AG04449 (cell line): ENCODE results near the gene DIO3.

Source experiments
- CTCF ChIA-PET: fragments of 350-600 bp; formaldehyde crosslinking; extraction: SDS; loops from one replicate; lab custom pipeline; 2021; ENCODE audit warnings: antibody characterized with exemption; lab: Yijun Ruan, JAX
- POLR2A ChIA-PET: fragments of 400-600, 350-600 bp; formaldehyde crosslinking; extraction: SDS; loops from one replicate; lab custom pipeline; 2020; ENCODE audit warnings: antibody characterized with exemption, inconsistent platforms; lab: Yijun Ruan, JAX
- DNase-seq: peaks from one replicate; pipeline ENCODE4 v3.0.0-alpha.2; 2010; ENCODE audit warnings: low read depth, low spot score
- H3K4me3 ChIP-seq: 2 replicates; pipeline ENCODE4 v1.5.1; 2011; ENCODE audit warnings: low read depth, mild to moderate bottlenecking, control low read depth, low read length
- TF ChIP-seq, protein P1 (sequence below): IDR thresholded peaks from one replicate; pipeline ENCODE4 v1.5.1; 2011; ENCODE audit warnings: mild to moderate bottlenecking, moderate library complexity, low read length, control low read depth, inconsistent platforms; ENCODE audit not compliant: insufficient read depth; ENCODE audit errors: missing control alignments

The DIO3 gene

GRCh38 chr14:101604228-101604934 lies 43.1 kb downstream of the DIO3 start:
- ChIA-PET POLR2A (no interaction called here), CTCF (no interaction called here)
- TF ChIP-seq, protein P1, sequence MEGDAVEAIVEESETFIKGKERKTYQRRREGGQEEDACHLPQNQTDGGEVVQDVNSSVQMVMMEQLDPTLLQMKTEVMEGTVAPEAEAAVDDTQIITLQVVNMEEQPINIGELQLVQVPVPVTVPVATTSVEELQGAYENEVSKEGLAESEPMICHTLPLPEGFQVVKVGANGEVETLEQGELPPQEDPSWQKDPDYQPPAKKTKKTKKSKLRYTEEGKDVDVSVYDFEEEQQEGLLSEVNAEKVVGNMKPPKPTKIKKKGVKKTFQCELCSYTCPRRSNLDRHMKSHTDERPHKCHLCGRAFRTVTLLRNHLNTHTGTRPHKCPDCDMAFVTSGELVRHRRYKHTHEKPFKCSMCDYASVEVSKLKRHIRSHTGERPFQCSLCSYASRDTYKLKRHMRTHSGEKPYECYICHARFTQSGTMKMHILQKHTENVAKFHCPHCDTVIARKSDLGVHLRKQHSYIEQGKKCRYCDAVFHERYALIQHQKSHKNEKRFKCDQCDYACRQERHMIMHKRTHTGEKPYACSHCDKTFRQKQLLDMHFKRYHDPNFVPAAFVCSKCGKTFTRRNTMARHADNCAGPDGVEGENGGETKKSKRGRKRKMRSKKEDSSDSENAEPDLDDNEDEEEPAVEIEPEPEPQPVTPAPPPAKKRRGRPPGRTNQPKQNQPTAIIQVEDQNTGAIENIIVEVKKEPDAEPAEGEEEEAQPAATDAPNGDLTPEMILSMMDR = no peak
- no peak for DNase-seq
- H3K4me3 ChIP-seq = no peak overlapping the region

- no peak overlapping the region for H3K4me3 ChIP-seq
- TF ChIP-seq, protein P1 = no peak
- CTCF ChIA-PET = no interaction called here
- DNase-seq = no peak
- POLR2A ChIA-PET = no interaction called here
Observed at GRCh38 chr14:101604935-101605780, 43.9 kb downstream of the DIO3 start.

DNA sequence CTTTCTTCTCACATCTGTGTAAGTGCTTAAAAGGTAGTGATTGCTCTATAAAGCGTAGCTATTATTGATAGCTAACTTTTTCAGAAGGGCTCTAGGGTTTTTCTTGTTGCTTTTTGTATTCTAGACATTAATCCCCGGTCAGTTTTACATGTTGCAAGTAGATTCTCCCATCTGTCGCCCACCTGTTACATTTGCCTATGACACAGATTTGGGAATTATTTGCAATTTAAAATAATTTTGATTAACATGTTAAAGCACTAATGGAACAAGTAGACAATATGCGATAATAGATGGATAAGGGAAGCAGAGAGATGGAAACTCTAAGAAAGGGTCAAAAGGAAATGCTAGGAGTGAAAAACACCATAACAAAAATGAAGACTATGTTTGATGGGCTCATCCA lies 44.5 kb downstream of the DIO3 start:
- CTCF ChIA-PET = no interaction called here
- no peak for DNase-seq
- POLR2A ChIA-PET = no interaction called here
- no peak overlapping the region for H3K4me3 ChIP-seq
- TF ChIP-seq, protein P1 = no peak
